ENCODE results near the gene PAX9. TPM values are rescaled to one million over a fixed set of nuclear protein-coding genes. Genes with fewer than 3 reads are reported as not detected.

Gene PAX9
- total RNA-seq, 2 experiments from 2014 or later, result not detected

DNA sequence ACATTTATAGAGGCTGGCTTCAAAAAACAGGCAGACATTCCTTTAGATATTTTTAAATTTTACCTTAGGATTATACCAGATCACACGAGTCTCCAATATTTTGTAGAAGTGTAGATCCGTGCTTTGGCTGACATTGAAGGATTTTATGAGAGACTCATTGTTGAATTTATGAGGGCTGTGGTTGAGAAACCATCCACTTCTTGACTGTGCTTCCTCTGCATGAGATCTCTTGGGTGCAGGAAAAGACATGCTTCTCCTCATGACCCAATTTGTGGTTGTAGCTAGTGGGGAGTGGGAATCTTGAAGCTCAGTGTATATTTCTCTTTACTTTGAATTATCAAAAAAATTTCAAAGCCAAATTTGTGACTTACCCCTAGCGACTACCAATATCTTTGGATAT is 42.5 kb upstream of the PAX9 start:
- intact Hi-C loops (cut with DNase I, micrococcal nuclease), result no loop called here
- ATAC-seq (ENCODE audit: poor library complexity), result no peak
- no peaks in the 10 kb centered on the region for H3K36me3 ChIP-seq (ENCODE audit: insufficient read depth, low read length)
- Mint-ChIP-seq H3K4me3 (no peak overlapping the region), H3K27ac (no peak overlapping the region), H3K36me3 (ENCODE audit: low read depth) (no peaks in the 10 kb centered on the region), H3K9me3 (peaks cover 3% of the 10 kb centered on the region), H3K4me1 (ENCODE audit: low read depth) (no peaks in the 10 kb centered on the region), H3K27me3 (peaks cover 5% of the 10 kb centered on the region)
- TF ChIP-seq, protein P1, sequence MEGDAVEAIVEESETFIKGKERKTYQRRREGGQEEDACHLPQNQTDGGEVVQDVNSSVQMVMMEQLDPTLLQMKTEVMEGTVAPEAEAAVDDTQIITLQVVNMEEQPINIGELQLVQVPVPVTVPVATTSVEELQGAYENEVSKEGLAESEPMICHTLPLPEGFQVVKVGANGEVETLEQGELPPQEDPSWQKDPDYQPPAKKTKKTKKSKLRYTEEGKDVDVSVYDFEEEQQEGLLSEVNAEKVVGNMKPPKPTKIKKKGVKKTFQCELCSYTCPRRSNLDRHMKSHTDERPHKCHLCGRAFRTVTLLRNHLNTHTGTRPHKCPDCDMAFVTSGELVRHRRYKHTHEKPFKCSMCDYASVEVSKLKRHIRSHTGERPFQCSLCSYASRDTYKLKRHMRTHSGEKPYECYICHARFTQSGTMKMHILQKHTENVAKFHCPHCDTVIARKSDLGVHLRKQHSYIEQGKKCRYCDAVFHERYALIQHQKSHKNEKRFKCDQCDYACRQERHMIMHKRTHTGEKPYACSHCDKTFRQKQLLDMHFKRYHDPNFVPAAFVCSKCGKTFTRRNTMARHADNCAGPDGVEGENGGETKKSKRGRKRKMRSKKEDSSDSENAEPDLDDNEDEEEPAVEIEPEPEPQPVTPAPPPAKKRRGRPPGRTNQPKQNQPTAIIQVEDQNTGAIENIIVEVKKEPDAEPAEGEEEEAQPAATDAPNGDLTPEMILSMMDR (IDR thresholded peaks at IDR 0.05), result no peak
- H3K4me3 ChIP-seq (ENCODE audit: low read length), result no peak overlapping the region
- no peak for DNase-seq
- ChIA-PET CTCF (no interaction called here), POLR2A (no interaction called here)
- H3K27ac ChIP-seq (ENCODE audit: low read depth in 1 of 2, low read length in 2 of 2), result no peak overlapping the region
- H3K9me3 ChIP-seq (ENCODE audit: control insufficient read depth in 1 of 2, insufficient read depth in 1 of 2, low read length in 2 of 2), result peaks cover 0 to 5% of the 10 kb centered on the region in 2 experiments
- H3K4me1 ChIP-seq (ENCODE audit: insufficient read depth, low read length), result no peaks in the 10 kb centered on the region
- no peaks in the 10 kb centered on the region for H3K27me3 ChIP-seq (ENCODE audit: control insufficient read depth in 1 of 2, insufficient read depth in 2 of 2, low read length in 2 of 2)

DNA sequence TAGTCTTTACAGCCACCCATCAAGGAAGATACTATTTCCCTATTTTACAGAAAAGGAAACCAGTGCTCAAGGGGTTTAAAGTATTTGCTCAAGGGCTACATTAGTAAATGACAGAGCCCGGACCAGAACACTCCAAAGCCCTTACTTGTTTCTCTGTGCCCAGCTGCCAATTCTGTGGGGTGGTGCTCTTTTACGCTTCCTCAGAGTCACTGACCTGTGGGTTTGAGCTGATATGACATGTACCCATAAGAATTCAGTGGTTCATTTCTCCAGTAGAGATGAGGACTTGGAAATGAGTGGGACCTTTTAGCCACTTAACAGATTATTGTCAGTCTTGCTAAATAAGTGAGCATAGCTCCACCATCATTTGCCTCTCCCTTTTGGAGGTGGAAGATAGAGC is 41.8 kb upstream of the PAX9 start:
- H3K27me3 Mint-ChIP-seq, result peaks cover 9% of the 10 kb centered on the region
- no peak overlapping the region for H3K27ac ChIP-seq (ENCODE audit: low read depth in 1 of 2, low read length in 2 of 2)
- H3K9me3 ChIP-seq (ENCODE audit: control insufficient read depth in 1 of 2, insufficient read depth in 1 of 2, low read length in 2 of 2), result peaks cover 0 to 5% of the 10 kb centered on the region in 2 experiments
- H3K4me3 ChIP-seq (ENCODE audit: low read length), result no peak overlapping the region
- peaks cover 3% of the 10 kb centered on the region for H3K9me3 Mint-ChIP-seq
- ATAC-seq (ENCODE audit: poor library complexity) (no peak), DNase-seq (no peak)
- H3K27ac Mint-ChIP-seq, result no peak overlapping the region
- TF ChIP-seq, protein P1 (IDR thresholded peaks at IDR 0.05), result no peak
- H3K4me3 Mint-ChIP-seq, result no peak overlapping the region
- H3K4me1 Mint-ChIP-seq (ENCODE audit: low read depth), result no peaks in the 10 kb centered on the region
- H3K27me3 ChIP-seq (ENCODE audit: control insufficient read depth in 1 of 2, insufficient read depth in 2 of 2, low read length in 2 of 2), result no peaks in the 10 kb centered on the region
- no peaks in the 10 kb centered on the region for H3K36me3 ChIP-seq (ENCODE audit: insufficient read depth, low read length)
- ChIA-PET CTCF (no interaction called here), POLR2A (no interaction called here)
- H3K4me1 ChIP-seq (ENCODE audit: insufficient read depth, low read length), result no peaks in the 10 kb centered on the region
- intact Hi-C loops (cut with DNase I, micrococcal nuclease), result no loop called here
- no peaks in the 10 kb centered on the region for H3K36me3 Mint-ChIP-seq (ENCODE audit: low read depth)

DNA sequence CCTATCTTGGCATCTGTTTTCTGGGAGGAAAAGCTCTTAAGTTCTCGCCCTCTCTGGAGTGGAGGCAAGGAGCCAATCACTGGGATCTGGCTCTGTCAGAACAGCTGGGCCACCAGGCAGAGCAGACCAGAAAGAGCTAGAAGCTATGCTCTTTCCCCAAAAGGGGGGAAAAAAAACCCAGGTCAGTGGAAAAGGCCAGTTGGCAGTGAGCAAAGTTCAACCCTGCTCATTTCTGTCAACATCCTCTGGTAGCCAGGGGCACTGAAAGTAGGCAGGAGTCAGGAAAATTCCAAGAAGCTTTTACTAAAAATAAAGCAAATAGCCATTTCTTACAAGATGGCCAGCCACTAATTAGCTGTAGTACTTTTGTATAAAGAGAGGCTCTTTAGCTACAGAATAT is 36.6 kb upstream of the PAX9 start:
- no peak overlapping the region for H3K27ac Mint-ChIP-seq
- H3K27ac ChIP-seq (ENCODE audit: low read depth in 1 of 2, low read length in 2 of 2), result no peak overlapping the region
- ChIA-PET POLR2A (no interaction called here), CTCF (no interaction called here)
- H3K9me3 Mint-ChIP-seq, result peaks cover 2% of the 10 kb centered on the region
- no peaks in the 10 kb centered on the region for H3K36me3 ChIP-seq (ENCODE audit: insufficient read depth, low read length)
- TF ChIP-seq, protein P1 (IDR thresholded peaks at IDR 0.05), result no peak
- intact Hi-C loops (cut with DNase I, micrococcal nuclease), result no loop called here
- H3K4me3 Mint-ChIP-seq, result no peak overlapping the region
- no peaks in the 10 kb centered on the region for H3K4me1 ChIP-seq (ENCODE audit: insufficient read depth, low read length)
- H3K27me3 Mint-ChIP-seq, result peaks cover 39% of the 10 kb centered on the region
- H3K4me1 Mint-ChIP-seq (ENCODE audit: low read depth), result no peaks in the 10 kb centered on the region
- H3K9me3 ChIP-seq (ENCODE audit: control insufficient read depth in 1 of 2, insufficient read depth in 1 of 2, low read length in 2 of 2), result peaks cover 0 to 5% of the 10 kb centered on the region in 2 experiments
- no peaks in the 10 kb centered on the region for H3K36me3 Mint-ChIP-seq (ENCODE audit: low read depth)
- H3K4me3 ChIP-seq (ENCODE audit: low read length), result no peak overlapping the region
- H3K27me3 ChIP-seq (ENCODE audit: control insufficient read depth in 1 of 2, insufficient read depth in 2 of 2, low read length in 2 of 2), result peaks cover 0 to 4% of the 10 kb centered on the region in 2 experiments
- DNase-seq (no peak), ATAC-seq (ENCODE audit: poor library complexity) (no peak)

All from CD4-positive, alpha-beta T cell (primary cell).